Activated CD4-positive, alpha-beta T cell treated with anti-CD3 and anti-CD28 coated beads, Interleukin-10, Interleukin-2, amounts not matched to agents 100 ng/mL and 50 ng/mL, durations not matched to agents 16 hours and 8 hours (primary cell): ENCODE measurements around the gene C19orf67.
"Not testable (repeated sequence)": the region's sequence is repeated elsewhere in the genome, so short reads cannot be mapped to it uniquely, and the experiment has no call there.

Experiments
- DNase-seq: peaks from one replicate; pipeline ENCODE4 v3.0.0-alpha.2; 2020

Gene C19orf67

GRCh38 chr19:14055396-14055795 is 30.2 kb downstream of the C19orf67 start:
- no peak for DNase-seq

GRCh38 chr19:14054721-14055120 is 30.9 kb downstream of the C19orf67 start:
- no peak for DNase-seq

GRCh38 chr19:14054099-14054498 is 31.5 kb downstream of the C19orf67 start:
- no peak for DNase-seq

DNA sequence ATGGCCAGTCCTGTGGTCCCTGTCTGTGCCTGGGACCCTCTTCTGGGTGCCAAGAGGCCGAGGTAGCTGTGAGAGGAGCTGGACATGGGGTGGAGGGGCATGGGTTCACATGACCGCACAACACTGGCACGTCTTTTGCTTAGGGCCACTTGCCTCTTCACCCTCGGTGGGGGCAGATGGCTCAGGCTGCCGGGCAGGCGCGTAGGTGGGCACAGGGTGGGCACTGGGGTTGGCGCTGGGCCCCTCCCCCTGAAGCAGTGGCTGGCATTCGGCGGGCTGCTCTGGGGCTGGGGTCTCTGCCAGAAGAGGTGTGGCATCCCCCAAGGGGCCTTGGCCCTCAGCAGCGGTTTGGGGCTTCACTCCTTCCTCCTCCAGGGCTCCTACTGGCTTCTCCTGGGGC is 32.1 kb downstream of the C19orf67 start:
- no peak for DNase-seq

DNA sequence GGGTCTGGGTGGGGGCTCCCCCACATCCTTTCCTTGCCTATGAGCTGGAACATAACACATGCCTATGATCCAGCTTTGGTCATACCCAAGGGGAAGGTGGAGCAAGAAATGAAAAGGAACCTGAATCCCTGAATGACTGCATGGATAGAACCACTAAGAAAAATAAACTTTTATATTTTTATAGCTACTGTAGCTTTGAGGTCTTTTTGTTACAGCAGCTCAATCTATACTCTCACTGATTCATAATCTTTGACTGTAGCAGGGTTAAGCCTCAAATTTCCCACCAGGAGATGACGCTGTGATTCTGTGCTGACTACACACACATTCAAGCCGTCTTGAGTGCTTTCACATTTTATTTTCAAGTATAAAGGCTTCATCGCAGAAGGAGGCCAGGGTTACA is 32.6 kb downstream of the C19orf67 start:
- DNase-seq, result no peak

DNA sequence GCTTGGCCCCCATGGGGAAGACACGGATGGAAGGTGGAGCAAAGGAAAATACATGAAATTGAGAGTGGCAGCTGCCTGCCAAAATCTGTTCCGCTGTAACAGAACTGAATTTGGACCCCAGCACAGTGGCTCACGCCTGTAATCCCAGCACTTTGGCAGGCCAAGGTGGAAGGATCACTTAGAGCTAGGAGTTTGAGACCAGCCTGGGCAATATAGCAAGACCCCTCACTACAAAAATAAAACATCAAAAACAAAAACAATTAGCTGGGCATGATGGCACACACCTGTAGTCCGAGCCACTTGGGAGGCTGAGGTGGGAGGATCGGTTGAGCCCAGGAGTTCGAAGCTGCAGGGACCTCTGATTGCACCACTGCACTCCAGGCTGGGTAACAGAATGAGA is 33.1 kb downstream of the C19orf67 start:
- no peak for DNase-seq

DNA sequence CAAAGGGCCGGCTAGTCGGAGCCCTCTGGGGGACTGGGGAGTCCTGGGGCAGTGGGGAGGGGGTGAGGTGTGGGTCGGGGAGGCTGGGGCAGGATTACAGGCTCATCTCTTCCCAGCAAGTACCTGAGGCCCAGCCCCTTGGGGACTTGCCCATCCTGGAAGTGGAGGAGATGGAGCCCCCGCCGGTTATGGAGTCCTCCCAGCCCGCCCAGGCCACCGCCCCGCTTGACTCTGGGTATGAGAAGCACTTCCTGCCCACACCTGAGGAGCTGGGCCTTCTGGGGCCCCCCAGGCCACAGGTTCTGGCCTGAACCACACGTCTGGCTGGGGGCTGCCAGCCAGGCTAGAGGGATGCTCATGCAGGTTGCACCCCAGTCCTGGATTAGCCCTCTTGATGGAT is 33.6 kb downstream of the C19orf67 start:
- DNase-seq, result no peak

GRCh38 chr19:14050961-14051360 is 34.6 kb downstream of the C19orf67 start:
- not testable (repeated sequence) for DNase-seq

DNA sequence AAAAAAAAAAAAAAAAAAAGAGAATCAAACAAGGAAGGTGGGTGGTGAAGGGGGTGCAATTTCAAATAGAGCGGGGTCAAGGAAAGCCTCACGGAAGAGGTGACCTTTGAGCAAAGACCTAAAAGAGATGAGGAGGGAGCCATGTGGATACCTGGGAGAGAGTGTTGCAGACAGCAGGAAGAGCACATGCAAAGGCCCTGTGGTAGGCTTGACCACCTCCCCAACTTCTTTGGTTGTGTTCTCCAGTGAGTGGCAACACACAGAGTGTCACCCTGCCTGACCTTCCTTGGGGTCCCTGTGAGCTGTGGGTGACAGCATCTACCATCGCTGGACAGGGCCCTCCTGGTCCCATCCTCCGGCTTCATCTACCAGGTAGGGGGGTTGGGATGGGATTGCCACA is 35.1 kb downstream of the C19orf67 start:
- no peak for DNase-seq

- peak; percentile 77 for DNase-seq
Observed at GRCh38 chr19:14048443-14049153, 37.0 kb downstream of the C19orf67 start.

DNA sequence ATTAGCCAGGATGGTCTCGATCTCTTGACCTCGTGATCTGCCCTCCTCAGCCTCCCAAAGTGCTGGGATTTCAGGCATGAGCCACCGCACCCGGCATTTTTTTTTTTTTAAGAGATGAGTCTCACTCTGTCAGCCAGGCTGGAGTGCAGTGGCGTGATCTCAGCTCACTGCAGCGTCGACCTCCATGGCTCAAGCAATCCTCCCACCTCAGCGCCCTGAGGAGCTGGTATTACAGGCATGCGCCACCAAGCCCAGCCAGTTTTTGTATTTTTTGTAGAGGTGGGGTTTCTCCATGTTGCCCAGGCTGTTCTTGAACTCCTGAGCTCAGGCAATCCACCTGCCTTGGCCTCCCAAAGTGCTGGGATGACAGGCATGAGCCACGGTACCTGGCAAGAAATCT is 37.7 kb downstream of the C19orf67 start:
- not testable (repeated sequence) for DNase-seq

GRCh38 chr19:14042659-14043608 is 42.6 kb downstream of the C19orf67 start:
- peak; percentile 64 for DNase-seq

DNA sequence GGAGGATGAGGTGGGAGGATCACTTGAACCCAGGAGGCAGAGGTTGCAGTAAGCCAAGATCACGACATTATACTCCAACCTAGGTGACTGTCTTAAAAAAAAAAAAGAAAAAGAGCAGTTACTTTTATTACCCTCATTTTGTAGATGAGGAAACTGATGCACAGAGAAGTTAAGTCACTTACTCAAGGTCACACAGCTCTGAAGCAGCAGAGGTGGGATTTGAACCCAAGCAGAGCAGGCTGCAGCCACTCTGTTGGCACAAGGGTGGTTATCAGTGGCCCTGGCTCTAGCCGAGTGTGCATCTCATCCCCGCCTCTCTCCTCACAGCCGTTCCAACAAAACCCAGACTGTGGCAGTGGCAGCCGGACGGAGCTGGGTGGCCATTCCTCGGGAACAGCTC is 46.4 kb downstream of the C19orf67 start:
- DNase-seq, result no peak

- DNase-seq, result no peak
Observed at GRCh38 chr19:14035706-14036105, 49.9 kb downstream of the C19orf67 start.

DNA sequence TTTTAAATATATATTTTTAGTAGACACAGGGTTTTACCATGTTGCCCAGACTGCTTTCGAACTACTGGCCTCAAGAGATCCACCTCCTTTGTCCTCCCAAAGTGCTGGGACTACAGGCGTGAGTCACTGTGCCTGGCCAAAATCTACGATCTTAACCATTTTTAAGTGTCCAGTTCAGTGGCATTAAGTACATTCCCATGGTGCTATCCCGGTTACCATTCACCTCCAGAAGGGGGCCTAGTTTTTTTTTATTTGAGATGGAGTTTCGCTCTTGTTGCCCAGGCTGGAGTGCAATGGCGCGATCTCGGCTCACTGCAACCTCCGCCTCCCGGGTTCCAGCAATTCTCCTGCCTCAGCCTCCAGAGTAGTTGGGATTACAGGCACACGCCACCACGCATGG is 50.4 kb downstream of the C19orf67 start:
- not testable (repeated sequence) for DNase-seq

DNA sequence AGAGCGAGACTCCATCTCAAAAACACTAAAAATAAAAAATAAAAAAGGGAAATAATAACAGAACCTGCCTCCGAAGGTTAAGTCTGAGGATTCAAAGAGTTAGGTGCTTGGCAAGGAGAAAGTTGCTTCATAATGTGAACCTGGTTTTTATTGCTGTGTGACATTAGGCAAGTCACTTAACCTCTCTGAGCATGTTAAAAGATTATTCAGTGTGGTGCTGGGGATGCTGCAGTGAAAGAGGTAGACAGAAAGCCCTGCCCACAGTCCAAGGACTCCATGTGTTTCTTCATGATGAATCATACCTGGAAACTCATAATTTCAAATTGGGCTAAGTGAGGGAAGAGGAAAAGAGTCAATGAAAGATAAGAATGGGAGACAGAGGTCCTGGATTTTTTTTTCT is 51.6 kb downstream of the C19orf67 start:
- no peak for DNase-seq

DNA sequence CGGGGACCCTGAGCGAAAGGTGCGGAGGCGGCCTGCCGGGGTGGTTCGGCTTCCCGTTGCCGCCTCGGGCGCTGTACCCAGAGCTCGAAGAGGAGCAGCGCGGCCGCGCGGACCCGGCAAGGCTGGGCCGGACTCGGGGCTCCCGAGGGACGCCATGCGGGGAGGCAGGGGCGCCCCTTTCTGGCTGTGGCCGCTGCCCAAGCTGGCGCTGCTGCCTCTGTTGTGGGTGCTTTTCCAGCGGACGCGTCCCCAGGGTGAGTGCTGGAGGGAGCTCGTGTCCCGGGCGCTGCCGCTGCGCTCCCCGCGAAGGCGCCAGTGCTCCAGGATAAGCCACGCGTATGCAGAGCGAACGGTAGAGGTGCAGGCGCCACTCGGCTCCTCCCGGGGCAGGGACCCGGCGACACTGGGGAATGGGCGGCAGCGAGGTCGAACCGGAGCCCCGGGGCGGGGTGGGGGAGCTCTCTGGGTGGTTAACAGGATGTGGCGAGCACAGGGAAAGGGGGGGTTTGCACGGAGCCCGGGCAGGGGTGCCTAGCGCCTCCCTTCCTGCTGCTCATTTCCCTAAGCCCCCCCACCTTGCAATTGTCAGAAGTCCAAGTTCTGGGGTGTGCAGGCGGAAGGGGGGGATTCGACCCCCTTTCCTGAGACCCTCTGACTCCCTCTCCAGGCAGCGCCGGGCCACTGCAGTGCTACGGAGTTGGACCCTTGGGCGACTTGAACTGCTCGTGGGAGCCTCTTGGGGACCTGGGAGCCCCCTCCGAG is 53.7 kb downstream of the C19orf67 start, which contains the start of gene IL27RA:
Gene IL27RA, plus strand, starts transcription at position 44 of the 762 bp plus-strand sequence. Its CDS starts 111 bp downstream, at position 155.
- DNase-seq, result peak; percentile 78
